ENCODE measurements around the gene AP5Z1.

DNA sequence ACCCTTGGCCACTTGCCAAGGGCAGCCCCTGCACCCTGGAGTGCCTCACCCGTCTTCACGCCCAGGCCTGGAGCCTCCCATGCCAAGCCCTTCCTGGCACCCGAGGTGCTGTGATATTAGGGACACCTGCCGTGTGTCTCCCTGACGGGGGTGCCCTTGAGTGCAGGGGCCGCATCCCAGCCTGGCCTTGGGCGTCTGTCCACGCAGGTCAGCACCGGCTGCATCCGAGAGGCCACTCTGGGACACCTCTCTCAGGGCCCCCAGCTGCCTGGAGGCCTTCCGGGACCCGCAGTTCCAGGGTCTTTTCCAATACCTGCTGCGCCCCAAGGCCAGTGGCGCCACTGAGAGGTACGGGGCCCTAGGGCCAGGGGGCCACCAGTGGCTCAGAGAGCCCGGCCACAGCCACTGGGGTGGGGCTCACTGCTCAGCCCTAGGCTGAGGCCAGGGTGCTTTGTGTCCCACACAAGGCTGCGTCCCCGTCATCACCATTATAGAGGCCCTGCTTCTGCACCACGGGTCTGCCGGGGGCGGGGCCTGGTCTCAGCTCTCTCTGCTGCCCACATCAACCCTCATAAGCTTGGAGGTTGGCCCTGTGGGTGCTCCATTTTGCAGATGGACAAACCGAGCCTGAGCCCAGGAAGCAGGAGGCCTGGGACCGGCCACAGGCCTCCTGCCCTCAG is 12.7 kb downstream of the AP5Z1 start:
- no peak for TF ChIP-seq CTCF (IDR thresholded peaks at IDR 0.05)
- no peak for TF ChIP-seq POLR2A (IDR thresholded peaks at IDR 0.05)

Measured in uterus (tissue), 2 donors.